Measurements from ENCODE around the gene PTPN18.
"Not testable (repeated sequence)": the region's sequence is repeated elsewhere in the genome, so short reads cannot be mapped to it uniquely, and the experiment has no call there.

Gene PTPN18, protein sequence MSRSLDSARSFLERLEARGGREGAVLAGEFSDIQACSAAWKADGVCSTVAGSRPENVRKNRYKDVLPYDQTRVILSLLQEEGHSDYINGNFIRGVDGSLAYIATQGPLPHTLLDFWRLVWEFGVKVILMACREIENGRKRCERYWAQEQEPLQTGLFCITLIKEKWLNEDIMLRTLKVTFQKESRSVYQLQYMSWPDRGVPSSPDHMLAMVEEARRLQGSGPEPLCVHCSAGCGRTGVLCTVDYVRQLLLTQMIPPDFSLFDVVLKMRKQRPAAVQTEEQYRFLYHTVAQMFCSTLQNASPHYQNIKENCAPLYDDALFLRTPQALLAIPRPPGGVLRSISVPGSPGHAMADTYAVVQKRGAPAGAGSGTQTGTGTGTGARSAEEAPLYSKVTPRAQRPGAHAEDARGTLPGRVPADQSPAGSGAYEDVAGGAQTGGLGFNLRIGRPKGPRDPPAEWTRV

DNA sequence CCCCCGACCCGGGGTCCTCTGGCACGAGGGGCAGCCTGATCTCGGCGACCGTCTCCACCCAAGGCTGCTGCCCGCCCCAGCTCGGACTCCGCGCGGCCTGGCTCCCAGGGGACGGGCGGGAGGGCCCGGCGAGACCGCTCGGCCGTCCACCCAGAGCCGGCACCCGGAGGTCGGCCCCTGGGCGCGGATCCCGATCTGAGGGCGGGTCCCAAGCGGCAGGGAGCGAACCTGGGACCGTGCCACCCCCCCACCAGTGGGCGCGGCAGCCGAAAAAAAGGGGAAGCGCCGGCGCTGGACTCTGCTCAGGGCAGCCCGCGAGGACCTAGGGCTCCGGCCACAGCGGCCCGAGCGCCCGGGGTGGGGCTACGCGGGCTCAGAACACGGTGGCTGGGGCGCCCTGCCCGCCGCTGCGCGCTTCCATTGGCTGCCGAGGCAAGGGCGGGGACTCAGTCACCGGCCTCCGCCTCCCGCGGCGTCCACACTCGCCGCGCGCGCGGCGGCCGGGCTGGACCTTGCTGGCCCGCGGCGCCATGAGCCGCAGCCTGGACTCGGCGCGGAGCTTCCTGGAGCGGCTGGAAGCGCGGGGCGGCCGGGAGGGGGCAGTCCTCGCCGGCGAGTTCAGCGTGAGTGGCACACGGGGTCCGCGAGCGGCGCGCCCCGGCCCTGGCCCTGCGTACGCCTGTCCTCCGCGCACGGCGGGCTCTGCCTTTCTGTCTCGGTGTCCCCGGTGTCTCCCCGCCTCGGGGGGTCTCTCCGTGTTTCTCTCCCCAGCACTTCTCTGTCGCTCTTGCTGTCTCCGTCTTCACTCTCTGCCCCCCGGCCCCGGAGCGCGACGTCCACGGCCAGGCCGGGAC is at the start of gene PTPN18:
Gene PTPN18 (plus strand): TSS at position 479 of the 854 bp plus-strand sequence. CDS start 52 bp downstream, at position 531.
- DNase-seq: peak; percentile 66

DNA sequence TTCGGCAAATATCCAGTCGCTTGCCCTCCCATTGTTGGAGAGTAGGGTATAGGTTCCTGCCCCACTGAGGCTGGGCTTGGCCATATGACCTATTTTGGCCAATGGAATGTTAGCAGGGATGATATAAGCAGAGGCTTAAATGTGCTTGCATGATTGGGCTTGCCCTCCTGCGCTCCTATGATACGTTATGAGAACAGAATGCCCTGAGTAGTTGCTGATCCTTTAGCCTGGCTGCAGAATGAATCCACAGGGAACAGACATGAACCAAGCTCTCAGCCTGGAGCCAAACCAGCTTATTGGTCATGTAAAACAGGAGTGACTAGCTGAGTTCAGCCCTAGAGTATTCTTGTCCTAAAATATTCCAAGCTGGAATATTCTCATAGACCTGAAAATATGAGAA is 48.0 kb upstream of the PTPN18 start:
- no peak for DNase-seq

DNA sequence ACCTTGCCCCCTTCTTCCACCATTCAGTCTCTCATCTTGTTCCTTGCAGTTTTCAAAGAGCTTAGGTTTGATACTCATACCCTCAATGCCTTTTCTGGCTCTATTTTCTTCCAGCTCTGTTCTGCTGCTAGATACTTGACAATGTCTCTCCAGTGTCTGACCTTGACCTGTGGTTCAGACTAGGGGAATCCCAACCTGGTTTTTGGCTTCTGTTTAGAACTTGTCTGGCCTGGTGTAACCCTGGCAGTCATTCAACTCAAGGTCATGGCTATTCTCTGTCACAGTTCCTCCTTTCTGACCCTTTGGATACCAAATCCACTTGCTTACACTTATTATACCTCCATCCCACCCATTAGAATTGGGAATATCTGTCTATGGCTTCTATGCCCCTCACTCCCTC is 45.0 kb upstream of the PTPN18 start:
- no peak for DNase-seq

DNA sequence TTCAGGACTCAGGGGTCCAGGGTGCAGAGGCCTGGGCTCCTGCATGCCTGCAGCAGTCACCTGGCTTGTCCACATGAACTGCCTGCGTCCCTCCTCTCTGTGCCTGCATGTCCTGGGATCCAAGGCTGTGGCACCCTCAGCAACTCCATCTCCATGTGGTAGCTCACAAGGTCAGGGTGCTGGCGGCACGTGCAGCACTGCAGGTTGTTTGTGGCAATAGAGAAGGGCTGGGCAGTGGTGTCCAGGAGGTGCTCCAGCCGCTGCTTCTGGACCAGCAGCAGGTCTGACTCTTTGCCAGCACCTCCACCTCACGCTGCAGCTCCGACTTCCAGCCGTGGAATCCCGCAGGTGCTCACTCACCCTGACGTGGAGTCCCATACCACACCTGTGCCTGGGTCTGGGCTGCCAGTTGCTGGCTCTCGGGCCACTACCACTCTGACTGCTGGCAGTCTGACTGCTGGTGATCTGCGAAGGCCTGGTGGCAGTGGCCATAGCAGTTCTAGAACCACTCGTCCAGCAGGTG is 42.0 kb upstream of the PTPN18 start:
- DNase-seq: no peak

DNA sequence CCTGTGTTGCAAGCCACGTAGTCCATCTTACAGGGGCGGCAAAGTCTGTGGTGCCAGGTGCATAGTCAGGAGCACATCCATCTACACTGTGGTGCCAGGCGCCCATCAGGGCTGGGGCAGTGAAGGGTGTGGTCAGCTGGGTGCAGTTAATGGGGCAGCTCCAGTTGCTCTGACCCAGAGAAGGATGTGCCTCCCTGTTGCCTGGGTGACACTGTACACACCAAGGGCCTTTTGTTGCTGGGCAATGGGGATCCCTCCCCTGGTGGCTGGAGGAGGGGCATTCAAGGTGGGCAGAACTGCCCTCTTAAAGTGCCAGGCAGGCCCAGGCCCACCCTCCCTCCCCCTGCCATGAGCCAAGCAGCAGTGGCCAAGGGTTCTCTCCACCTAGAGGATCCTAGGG is 41.5 kb upstream of the PTPN18 start:
- no peak for DNase-seq

DNA sequence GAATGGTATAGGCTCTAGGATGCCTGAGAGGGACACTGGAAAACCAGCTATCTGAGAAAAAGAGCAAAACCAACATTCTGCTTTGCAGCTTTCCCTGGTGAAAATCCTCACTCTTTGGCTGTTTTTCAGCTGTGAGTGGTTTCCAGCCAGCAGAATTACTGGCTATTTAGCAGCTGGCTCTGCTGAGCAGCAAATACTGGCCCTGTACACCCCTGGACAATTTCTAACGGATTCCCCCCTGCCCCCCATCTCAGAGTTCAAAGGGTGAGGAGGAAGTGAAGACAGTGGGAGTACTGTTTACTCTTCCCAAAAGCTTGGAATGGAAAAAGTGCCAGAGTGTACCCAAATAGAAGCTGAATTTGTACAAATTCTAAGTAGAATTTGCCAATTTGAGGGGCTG is 39.3 kb upstream of the PTPN18 start:
- DNase-seq: no peak

DNA sequence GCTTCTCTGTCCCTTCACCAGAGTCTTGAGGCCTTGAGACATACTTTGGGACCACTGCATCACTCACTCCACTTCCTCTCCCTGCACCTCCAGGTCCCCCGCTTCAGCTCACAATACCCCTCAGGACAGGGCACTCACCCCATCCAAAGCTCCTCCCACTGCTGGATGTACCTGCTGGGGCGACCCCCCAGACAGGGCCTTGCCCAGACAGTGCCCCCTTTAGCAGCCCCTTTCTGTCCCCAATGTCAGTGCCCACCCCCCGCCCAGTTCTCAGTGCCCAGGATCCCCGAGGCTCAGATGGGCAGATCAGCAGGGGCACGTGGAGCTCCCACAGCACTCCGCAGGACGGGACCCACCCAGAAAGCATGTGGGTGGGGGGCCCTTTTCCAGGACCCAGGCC is 37.0 kb upstream of the PTPN18 start:
- no peak for DNase-seq

DNA sequence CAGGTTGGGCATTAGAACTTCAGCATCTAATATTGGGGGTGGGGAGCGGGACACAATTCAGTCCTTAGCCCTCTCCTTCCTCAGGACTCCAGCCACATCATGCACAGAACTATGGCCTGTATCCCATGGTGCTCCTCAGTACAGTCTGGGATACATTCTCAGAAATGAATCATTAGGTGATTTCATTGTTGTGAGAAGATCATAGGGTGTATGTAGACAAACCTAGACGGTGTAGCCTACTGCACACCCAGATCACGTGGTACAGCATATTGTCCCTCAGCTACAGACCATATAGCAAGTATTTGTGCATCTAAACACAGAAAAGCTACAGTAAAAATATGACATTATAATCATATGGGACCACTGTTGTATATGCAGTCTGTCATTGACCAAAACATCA is 36.3 kb upstream of the PTPN18 start:
- no peak for DNase-seq

DNA sequence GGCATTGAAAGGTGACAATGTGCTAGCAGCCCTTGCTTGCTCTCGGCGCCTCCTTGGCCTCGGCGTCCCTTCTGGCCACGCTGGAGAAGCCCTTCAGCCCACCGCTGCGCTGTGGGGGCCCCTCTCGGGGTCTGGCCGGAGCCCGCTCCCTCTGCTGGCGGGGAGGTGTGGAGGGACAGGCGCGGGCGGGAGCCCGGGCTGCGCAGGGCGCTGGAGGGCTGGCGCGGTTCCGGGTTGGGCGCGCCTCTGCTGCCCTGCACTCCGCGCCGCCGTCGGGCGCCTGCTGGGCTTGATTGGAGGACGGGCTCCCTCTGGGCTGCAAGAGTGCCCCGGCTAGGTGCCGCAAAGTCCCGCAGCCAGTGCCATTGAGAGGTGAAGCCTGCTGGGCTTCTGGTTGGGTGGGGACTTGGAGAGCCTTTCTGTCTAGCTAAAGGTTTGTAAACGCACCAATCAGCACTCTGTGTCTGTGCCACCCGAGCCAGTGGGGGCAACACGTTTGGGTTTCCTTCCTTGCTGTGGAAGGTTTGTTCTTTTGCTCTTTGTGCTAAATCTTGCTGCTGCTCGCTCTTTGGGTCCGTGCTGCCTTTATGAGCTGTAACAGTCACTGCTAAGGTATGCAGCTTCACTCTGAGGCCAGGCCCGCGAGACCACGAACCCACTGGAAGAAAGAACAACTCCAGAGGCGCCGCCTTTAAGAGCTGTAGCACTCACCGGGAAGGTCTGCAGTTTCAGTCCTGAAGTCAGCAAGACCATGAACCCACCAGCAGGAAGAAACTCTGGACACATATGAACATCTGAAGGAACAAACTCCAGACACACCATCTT is 27.9 kb upstream of the PTPN18 start:
- DNase-seq: no peak

DNA sequence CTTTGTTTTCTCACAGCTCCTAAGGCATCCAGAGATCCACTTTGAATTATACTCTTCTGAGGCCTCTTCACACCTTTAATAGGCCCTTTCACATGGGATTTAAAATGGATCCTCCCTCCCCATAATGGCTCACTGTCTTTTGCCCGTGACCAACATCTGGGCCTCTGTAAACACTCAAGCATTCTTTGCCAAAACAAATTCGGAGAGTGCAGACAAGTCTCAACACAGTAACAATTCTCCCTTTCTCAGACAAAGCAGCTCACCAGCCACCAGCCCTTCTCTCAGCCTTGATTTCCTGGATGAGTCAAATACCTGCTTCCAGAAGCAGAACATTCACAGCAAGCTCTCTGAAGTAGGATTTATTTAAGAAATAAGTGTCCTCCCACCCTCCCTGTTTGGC is 27.1 kb upstream of the PTPN18 start:
- DNase-seq: no peak

DNA sequence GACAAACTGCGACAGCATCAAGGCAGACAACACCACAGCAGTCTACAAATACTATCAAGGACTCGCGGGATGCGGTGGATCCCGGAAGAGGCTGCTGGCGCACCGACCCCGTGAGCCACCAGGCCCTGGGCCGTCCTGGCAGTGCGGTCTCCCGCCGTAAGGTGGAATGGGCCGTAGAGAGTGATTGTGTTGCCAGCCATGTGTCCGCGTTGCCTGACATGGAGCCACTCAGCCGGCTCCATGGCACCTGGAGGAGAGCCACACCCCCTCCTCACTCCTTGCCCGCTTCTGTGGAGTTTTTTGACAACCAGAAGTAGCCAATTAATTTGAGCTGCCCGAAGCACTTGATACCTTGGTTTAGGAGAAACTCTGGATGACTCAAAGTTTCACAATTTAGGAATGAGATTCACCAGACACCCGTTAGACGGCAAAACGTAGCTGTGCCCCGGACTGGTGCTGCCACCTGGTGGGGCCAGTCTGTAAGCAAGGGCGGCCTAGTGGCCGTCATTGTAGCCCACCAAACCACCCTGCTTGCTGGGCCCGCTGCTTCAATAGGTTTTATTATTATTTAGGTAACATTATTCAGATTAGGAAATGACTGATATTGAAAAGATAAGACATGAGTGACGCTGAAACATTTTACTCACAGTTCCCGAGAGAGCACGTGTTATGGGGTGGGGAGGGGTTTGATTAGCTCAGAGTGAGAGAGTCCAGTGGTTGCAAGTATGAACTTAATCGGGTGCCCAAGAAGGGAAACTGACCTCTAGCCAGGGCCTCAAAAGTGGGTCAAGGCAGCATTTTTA is 23.4 kb upstream of the PTPN18 start:
- peak; percentile 71 for DNase-seq

DNA sequence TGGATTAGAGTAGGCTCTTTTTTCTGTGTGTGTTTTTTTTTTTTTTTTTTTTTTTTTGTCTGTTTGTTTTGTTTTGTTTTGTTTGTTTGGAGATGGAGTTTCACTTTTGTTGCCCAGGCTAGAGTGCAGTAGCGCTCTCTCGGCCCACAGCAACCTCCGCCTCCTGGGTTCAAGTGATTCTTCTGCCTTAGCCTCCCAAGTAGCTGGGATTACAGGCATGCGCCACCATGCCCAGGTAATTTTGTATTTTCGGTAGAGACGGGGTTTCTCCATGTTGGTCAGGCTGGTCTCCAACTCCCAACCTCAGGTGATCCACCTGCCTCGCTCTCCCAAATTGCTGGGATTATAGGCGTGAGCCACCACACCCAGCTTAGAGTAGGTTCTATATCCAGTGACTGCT is 22.6 kb upstream of the PTPN18 start:
- not testable (repeated sequence) for DNase-seq

DNA sequence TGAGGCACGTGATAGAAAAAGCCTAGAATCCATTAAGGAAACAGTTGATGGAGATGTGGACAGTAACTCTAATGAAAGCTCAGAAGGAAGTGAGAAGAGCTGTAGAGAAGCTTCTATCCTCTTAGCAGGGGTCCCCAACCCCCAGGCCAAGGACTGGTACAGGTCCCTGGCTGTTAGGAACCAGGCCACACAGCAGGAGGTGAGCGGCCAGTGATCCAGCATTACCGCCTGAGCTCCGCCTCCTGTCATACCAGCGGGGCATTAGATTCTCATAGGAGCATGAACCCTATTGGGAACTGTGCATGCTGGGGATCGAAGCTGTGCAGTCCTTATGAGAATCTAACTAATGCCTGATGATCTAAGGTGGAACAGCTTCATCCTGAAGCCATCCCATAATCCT is 21.8 kb upstream of the PTPN18 start:
- no peak for DNase-seq

DNA sequence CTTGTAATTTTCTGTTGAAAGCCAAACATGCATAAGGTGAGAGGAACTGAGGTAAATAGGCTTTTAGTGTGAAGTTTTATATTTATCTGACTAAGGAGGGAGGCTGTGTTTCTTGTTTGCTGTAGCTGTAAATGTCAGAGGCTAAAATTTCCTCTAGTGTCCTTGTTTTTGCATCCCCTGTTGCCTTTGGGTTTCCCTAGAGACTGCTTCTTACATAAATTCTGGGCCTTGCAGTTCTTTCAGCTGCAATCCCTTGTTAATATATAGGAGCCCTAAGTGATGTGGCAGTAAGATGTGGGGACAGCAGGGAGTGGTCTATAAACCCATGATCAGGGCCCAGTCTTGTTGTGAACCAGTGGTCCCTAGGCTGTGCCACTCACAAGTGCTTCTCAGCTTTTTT is 20.6 kb upstream of the PTPN18 start:
- no peak for DNase-seq

DNA sequence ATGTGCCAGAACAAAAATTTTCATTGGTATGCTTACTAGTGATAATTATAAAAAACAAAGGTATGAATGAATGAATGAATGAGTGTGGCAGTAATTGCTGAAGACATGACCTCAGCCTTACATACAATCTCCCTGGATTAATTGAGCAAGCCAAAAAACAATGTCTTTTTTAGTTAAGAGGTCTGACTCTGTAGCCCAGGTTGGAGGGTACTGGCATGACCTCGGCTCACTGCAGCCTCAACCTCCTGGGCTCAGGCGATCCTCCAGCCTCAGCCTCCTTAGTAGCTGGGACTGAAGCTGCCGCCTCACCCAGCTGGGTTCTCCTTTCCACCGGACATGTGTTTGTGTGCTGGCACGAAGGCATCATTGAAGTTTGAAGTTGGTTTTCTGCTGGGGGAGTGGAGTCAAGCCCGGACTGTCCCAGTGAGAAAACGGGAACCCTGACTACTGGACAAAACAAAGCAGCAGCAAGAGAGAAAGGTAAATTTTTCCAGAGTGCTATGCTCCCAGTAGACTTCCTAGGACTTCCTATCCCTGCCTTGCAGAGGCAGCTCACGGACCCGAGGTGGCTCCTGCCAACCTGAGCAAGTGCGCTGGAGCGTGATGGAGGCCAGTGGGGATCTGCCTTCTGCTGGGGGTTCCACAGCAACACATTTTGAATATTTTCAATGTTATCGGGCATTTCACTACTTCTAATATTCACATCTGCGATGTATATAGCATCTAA is 19.5 kb upstream of the PTPN18 start:
- no peak for DNase-seq

DNA sequence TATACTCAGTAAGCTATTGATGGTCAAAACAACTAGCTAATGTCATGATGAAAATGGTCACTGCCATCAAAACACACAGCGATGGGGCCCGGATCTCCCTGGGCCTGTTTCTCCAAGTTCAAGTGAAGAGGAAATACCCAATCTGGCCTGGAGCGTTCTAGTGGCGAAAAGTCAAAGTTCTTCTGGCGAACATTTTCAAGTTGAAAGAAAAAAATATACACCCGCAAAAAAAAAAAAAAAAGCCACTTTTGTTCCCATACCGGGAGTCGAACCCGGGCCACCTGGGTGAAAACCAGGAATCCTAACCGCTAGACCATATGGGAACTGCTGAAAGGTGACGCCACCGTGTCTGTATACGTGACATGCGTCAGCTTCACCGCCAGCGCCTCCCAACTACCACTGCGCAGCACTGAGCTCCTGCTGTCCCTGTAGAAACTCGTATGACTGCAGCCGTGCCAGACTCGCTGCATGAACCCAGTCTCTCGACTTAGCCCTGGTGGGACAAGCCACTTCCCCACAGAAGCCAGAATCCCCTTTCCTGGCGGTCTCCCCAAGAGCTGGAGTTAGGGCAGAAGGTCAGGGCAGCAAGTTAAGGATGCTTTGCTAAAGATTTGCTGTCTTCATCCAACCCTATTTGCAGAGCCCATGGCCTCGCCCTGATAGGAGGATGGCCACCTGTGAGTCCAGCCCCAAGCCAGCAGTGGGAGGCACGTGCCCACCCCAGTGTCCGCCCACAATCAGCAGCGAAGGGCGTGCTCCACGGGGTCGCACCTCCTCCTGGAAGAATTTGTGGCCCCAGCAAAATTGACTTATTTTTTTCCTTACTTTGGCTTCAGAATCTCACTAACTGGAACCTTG is 18.8 kb upstream of the PTPN18 start:
- DNase-seq: peak; percentile 44

DNA sequence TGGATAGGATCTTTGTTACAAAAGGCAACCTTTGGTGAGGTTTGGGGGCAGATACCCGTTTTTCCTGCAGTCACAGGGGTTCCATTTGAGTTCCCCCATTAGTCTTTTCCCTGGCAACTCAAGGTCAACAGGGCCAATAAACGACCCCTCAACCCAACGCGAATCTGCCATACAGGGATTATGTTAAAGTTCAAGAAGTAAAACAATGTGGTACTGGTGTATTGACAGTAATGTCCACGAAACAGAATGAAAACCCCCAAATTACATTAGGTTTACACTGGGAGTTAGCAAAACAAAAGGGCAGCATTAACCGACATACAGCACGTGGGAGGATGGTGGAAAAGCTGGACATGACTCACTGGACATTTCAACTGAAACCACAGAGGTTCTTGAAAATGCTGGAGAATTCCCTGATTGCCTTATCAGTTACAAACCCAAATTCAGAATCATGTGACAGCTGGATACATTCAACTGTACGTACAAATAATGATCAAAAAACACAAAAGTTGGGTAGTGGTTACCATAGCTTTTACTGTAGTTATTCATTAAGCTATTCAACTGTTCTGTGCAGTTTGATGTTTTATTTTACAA is 18.0 kb upstream of the PTPN18 start:
- no peak for DNase-seq

DNA sequence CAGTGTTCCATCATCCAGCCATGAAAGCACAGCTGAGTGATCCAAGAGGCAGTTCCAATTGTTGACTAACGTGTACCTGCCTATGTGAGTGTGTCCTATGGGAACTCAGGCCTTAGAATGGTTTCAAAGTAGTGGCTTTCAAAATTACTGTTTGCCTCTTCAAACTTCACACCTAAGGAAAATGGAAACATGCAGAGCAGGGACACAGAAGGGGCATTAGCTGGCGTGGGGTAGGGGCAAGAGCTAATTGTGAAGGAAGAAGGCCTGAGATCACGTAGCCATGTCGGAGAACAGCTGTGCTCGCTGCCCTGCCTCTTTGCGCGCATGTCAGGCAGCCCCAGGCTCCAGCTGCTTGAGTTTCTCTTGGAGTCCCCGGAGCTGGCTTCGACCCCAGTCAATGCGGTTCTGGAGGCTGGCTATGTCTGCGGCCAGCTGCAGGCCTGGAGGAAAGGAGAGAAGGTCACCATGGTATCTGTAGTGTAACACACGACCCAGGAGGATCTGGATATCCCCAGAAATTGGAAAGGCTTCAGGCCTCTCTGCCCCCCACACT is 17.0 kb upstream of the PTPN18 start:
- no peak for DNase-seq
